GM21515 (cell line): ENCODE measurements around the gene DCDC2C.

ENCODE experiments used
- ATAC-seq: cut with Tn5 transposase; IDR thresholded peaks from one replicate; pipeline ENCODE4 v1.9.1; 2021; ENCODE audit not compliant: unreplicated experiment

Gene DCDC2C

GRCh38 chr2:3672861-3673678, 30.3 kb upstream of the DCDC2C start:
- no peak for ATAC-seq

GRCh38 chr2:3674066-3674845, 29.1 kb upstream of the DCDC2C start:
- no peak for ATAC-seq

GRCh38 chr2:3675687-3676086, 27.7 kb upstream of the DCDC2C start:
- ATAC-seq, result no peak

- ATAC-seq, result no peak
Observed at GRCh38 chr2:3677436-3677835, 25.9 kb upstream of the DCDC2C start.

- no peak for ATAC-seq
Observed at GRCh38 chr2:3678212-3678611, 25.2 kb upstream of the DCDC2C start.

GRCh38 chr2:3679180-3679579, 24.2 kb upstream of the DCDC2C start:
- ATAC-seq, result no peak

- no peak for ATAC-seq
Observed at GRCh38 chr2:3679616-3680393, 23.6 kb upstream of the DCDC2C start.

GRCh38 chr2:3680548-3681345, 22.6 kb upstream of the DCDC2C start:
- no peak for ATAC-seq

GRCh38 chr2:3681625-3682024, 21.8 kb upstream of the DCDC2C start:
- no peak for ATAC-seq

- no peak for ATAC-seq
Observed at GRCh38 chr2:3682811-3683210, 20.6 kb upstream of the DCDC2C start.

- ATAC-seq, result no peak
Observed at GRCh38 chr2:3683748-3684454, 19.5 kb upstream of the DCDC2C start.

GRCh38 chr2:3689998-3690748, 13.2 kb upstream of the DCDC2C start:
- no peak for ATAC-seq

GRCh38 chr2:3692375-3692774, 11.0 kb upstream of the DCDC2C start:
- ATAC-seq, result no peak

- ATAC-seq, result no peak
Observed at GRCh38 chr2:3696545-3696944, 6.8 kb upstream of the DCDC2C start.

GRCh38 chr2:3701071-3701470, 2.3 kb upstream of the DCDC2C start:
- ATAC-seq, result no peak

GRCh38 chr2:3703757-3704355, 481 bp downstream of the DCDC2C start:
- no peak for ATAC-seq

- no peak for ATAC-seq
Observed at GRCh38 chr2:3704692-3705091, 1.3 kb downstream of the DCDC2C start.

GRCh38 chr2:3705782-3706181, 2.4 kb downstream of the DCDC2C start:
- no peak for ATAC-seq

GRCh38 chr2:3706892-3707291, 3.5 kb downstream of the DCDC2C start:
- ATAC-seq, result no peak
